SJCRH30 (cell line): ENCODE data around the gene IFNL2. TPM values are rescaled to one million over a fixed set of nuclear protein-coding genes. Genes with fewer than 3 reads are reported as not detected.
"Not testable (repeated sequence)": the region's sequence is repeated elsewhere in the genome, so short reads cannot be mapped to it uniquely, and the experiment has no call there.

Experiments
- DNase-seq, 2 experiments: peaks; one replicate each; pipeline ENCODE4 v3.0.0-alpha.2; 2015 to 2020
- H3K27ac ChIP-seq: fragments of 250-450 bp; sonication (Bioruptor Pico); 2 replicates; pipeline ENCODE4 v1.5.1; 2020; ENCODE audit warnings: mild to moderate bottlenecking, moderate library complexity
- H3K27me3 ChIP-seq: fragments of 250-450 bp; sonication (Bioruptor Pico); 2 replicates; pipeline ENCODE4 v1.5.1; 2020; ENCODE audit warnings: mild to moderate bottlenecking, moderate library complexity
- H3K36me3 ChIP-seq: fragments of 250-450 bp; sonication (Bioruptor Pico); 2 replicates; pipeline ENCODE4 v1.5.1; 2020; ENCODE audit warnings: mild to moderate bottlenecking, moderate library complexity
- H3K4me1 ChIP-seq: fragments of 250-450 bp; sonication (Bioruptor Pico); 2 replicates; pipeline ENCODE4 v1.5.1; 2020; ENCODE audit warnings: mild to moderate bottlenecking, moderate library complexity
- H3K4me3 ChIP-seq: fragments of 250-450 bp; sonication (Bioruptor Pico); 2 replicates; pipeline ENCODE4 v1.5.1; 2020; ENCODE audit warnings: mild to moderate bottlenecking, moderate library complexity
- H3K9me3 ChIP-seq: fragments of 250-450 bp; sonication (Bioruptor Pico); replicated peaks from 2 replicates; pipeline ENCODE4 v1.5.1; 2020; ENCODE audit warnings: mild to moderate bottlenecking, moderate library complexity
- total RNA-seq: library from RNA; depleted of rRNA; stranded (reverse); fragments of >200 nt; shearing (Covaris generic); gene quantifications from 2 replicates; pipeline ENCODE4 v1.2.3, GENCODE V29; 2014

Gene IFNL2
- total RNA-seq, 1 experiment from 2014 or later: not detected

- H3K4me1 ChIP-seq: no peaks in the 10 kb centered on the region
- H3K4me3 ChIP-seq: no peak overlapping the region
- no peak overlapping the region for H3K27ac ChIP-seq
- no peak for DNase-seq
- H3K27me3 ChIP-seq: no peaks in the 10 kb centered on the region
- H3K9me3 ChIP-seq: no peaks in the 10 kb centered on the region
- H3K36me3 ChIP-seq: no peaks in the 10 kb centered on the region
Measured at GRCh38 chr19:39264306-39265290, 3.6 kb upstream of the IFNL2 start.

GRCh38 chr19:39265321-39265916 lies 2.8 kb upstream of the IFNL2 start:
- 0 out of 2 replicates have a peak, but pooled peaks cover 3% of the 10 kb centered on the region for H3K27me3 ChIP-seq
- no peak for DNase-seq

GRCh38 chr19:39268531-39269223 lies 481 bp downstream of the IFNL2 start:
- H3K27ac ChIP-seq, H3K9me3 ChIP-seq, H3K4me3 ChIP-seq, H3K4me1 ChIP-seq, H3K36me3 ChIP-seq, DNase-seq: not testable (repeated sequence)
- peaks cover 11% of the 10 kb centered on the region; the same call in 1 of the 2 replicates for H3K27me3 ChIP-seq

More at GRCh38 chr19:39265321-39265916, 2.8 kb upstream of the IFNL2 start:
- no peaks in the 10 kb centered on the region for H3K36me3 ChIP-seq
- H3K9me3 ChIP-seq: no peaks in the 10 kb centered on the region
- no peak overlapping the region for H3K27ac ChIP-seq
- no peaks in the 10 kb centered on the region for H3K4me1 ChIP-seq
- no peak overlapping the region for H3K4me3 ChIP-seq

GRCh38 chr19:39269369-39269768 lies 1.2 kb downstream of the IFNL2 start:
- not testable (repeated sequence) for H3K9me3 ChIP-seq, DNase-seq
- H3K27me3 ChIP-seq: peaks cover 13% of the 10 kb centered on the region

GRCh38 chr19:39270036-39270871 lies 2.1 kb downstream of the IFNL2 start:
- Histone ChIP-seq H3K4me1 (no peaks in the 10 kb centered on the region), H3K27me3 (peaks cover 19% of the 10 kb centered on the region), H3K4me3 (no peak overlapping the region), H3K9me3 (no peaks in the 10 kb centered on the region), H3K36me3 (no peaks in the 10 kb centered on the region), H3K27ac (no peak overlapping the region)
- no peak for DNase-seq

More at GRCh38 chr19:39269369-39269768, 1.2 kb downstream of the IFNL2 start:
- H3K27ac ChIP-seq, H3K36me3 ChIP-seq, H3K4me3 ChIP-seq, H3K4me1 ChIP-seq: not testable (repeated sequence)

GRCh38 chr19:39273859-39274258 lies 5.7 kb downstream of the IFNL2 start:
- not testable (repeated sequence) for H3K27ac ChIP-seq, H3K4me1 ChIP-seq, H3K4me3 ChIP-seq, DNase-seq, H3K36me3 ChIP-seq, H3K9me3 ChIP-seq
- H3K27me3 ChIP-seq: peaks cover 34% of the 10 kb centered on the region

- no peak for DNase-seq
- no peak overlapping the region for H3K27ac ChIP-seq
- H3K4me3 ChIP-seq: no peak overlapping the region
- peaks cover 30% of the 10 kb centered on the region for H3K27me3 ChIP-seq
- H3K4me1 ChIP-seq: no peaks in the 10 kb centered on the region
- H3K9me3 ChIP-seq: no peaks in the 10 kb centered on the region
- H3K36me3 ChIP-seq: no peaks in the 10 kb centered on the region
Measured at GRCh38 chr19:39275578-39275977, 7.4 kb downstream of the IFNL2 start.

GRCh38 chr19:39276740-39277139 lies 8.5 kb downstream of the IFNL2 start:
- no peak overlapping the region for H3K4me3 ChIP-seq
- H3K36me3 ChIP-seq: no peaks in the 10 kb centered on the region
- no peak overlapping the region for H3K27ac ChIP-seq
- H3K27me3 ChIP-seq: peaks cover 29% of the 10 kb centered on the region
- H3K9me3 ChIP-seq: no peaks in the 10 kb centered on the region
- no peak for DNase-seq
- H3K4me1 ChIP-seq: no peaks in the 10 kb centered on the region

- Histone ChIP-seq H3K9me3 (no peaks in the 10 kb centered on the region), H3K27ac (no peak overlapping the region), H3K36me3 (no peaks in the 10 kb centered on the region), H3K4me3 (no peak overlapping the region), H3K4me1 (no peaks in the 10 kb centered on the region), H3K27me3 (peaks cover 29% of the 10 kb centered on the region)
- no peak for DNase-seq
Measured at GRCh38 chr19:39277598-39277997, 9.4 kb downstream of the IFNL2 start.

- DNase-seq: no peak
- Histone ChIP-seq H3K36me3 (no peaks in the 10 kb centered on the region; the same call in 1 of the 2 replicates), H3K9me3 (peaks cover 6% of the 10 kb centered on the region), H3K4me1 (no peaks in the 10 kb centered on the region), H3K27ac (no peak overlapping the region), H3K4me3 (no peak overlapping the region), H3K27me3 (peaks cover 4% of the 10 kb centered on the region; the same call in 1 of the 2 replicates)
Measured at GRCh38 chr19:39282021-39282420, 13.8 kb downstream of the IFNL2 start.

- no peak for DNase-seq
- Histone ChIP-seq H3K4me3 (no peak overlapping the region), H3K27ac (no peak overlapping the region), H3K36me3 (no peaks in the 10 kb centered on the region; the same call in 1 of the 2 replicates), H3K27me3 (no peaks in the 10 kb centered on the region), H3K4me1 (no peaks in the 10 kb centered on the region), H3K9me3 (peaks cover 6% of the 10 kb centered on the region)
Measured at GRCh38 chr19:39284032-39284431, 15.8 kb downstream of the IFNL2 start.

GRCh38 chr19:39293394-39293793 lies 25.2 kb downstream of the IFNL2 start:
- Histone ChIP-seq H3K4me1 (no peaks in the 10 kb centered on the region), H3K27ac (no peak overlapping the region), H3K4me3 (no peak overlapping the region), H3K9me3 (no peaks in the 10 kb centered on the region), H3K27me3 (peaks cover 4% of the 10 kb centered on the region; the same call in 1 of the 2 replicates), H3K36me3 (no peaks in the 10 kb centered on the region)
- DNase-seq: no peak

GRCh38 chr19:39296055-39296645 lies 28.0 kb downstream of the IFNL2 start, which contains the start of gene IFNL1:
IFNL1 (plus strand) TSS chr19:39296407; CDS start chr19:39296422, 15 bp downstream.
- DNase-seq: no peak
- Histone ChIP-seq H3K4me3 (no peak within 1 kb of the TSS), H3K4me1 (no peaks in the 10 kb centered on the region), H3K9me3 (no peaks in the 10 kb centered on the region), H3K36me3 (no peaks in the 10 kb centered on the region), H3K27me3 (peaks cover 10% of the 10 kb centered on the region; the same call in 1 of the 2 replicates), H3K27ac (no peak within 1 kb of the TSS)
